ENCODE measurements around the gene NMRK2. TPM values are rescaled to one million over a fixed set of nuclear protein-coding genes. Genes with fewer than 3 reads are reported as not detected.
"Not testable (repeated sequence)": the region's sequence is repeated elsewhere in the genome, so short reads cannot be mapped to it uniquely, and the experiment has no call there.

Gene NMRK2
- total RNA-seq = 1 to 10 TPM in 1 of 2 donors, under 1 TPM in 1; 0.51 to 2.3 TPM
- long read RNA-seq, donor 1 = 0 reads
- long read RNA-seq, donor 2 = 0 reads

- no peak for DNase-seq (ENCODE audit: low spot score)
- intact Hi-C loops (cut with DNase I) = no loop called here
Observed at GRCh38 chr19:3932931-3933810, at the start of gene NMRK2. Gene NMRK2 (plus strand): TSS chr19:3933069. CDS start chr19:3933672, 603 bp downstream.

- no peak for DNase-seq (ENCODE audit: low spot score)
- intact Hi-C loops (cut with DNase I) = no loop called here
Observed at GRCh38 chr19:3890591-3890990, 42.3 kb upstream of the NMRK2 start.

GRCh38 chr19:3893509-3894179 lies 39.2 kb upstream of the NMRK2 start:
- intact Hi-C loops (cut with DNase I) = no loop called here
- no peak for DNase-seq (ENCODE audit: low spot score)

- DNase-seq (ENCODE audit: low spot score); intact Hi-C loops (cut with DNase I): not testable (repeated sequence)
Observed at GRCh38 chr19:3894959-3895358, 37.9 kb upstream of the NMRK2 start.

- no peak for DNase-seq (ENCODE audit: low spot score)
- intact Hi-C loops (cut with DNase I) = no loop called here
Observed at GRCh38 chr19:3895788-3896187, 37.1 kb upstream of the NMRK2 start.

GRCh38 chr19:3897936-3898335 lies 34.9 kb upstream of the NMRK2 start:
- no peak for DNase-seq (ENCODE audit: low spot score)
- intact Hi-C loops (cut with DNase I) = no loop called here

GRCh38 chr19:3898426-3898825 lies 34.4 kb upstream of the NMRK2 start:
- intact Hi-C loops (cut with DNase I) = no loop called here
- no peak for DNase-seq (ENCODE audit: low spot score)

- intact Hi-C loops (cut with DNase I) = no loop called here
- no peak for DNase-seq (ENCODE audit: low spot score)
Observed at GRCh38 chr19:3899531-3900294, 33.2 kb upstream of the NMRK2 start.

GRCh38 chr19:3902317-3902973 lies 30.4 kb upstream of the NMRK2 start:
- intact Hi-C loops (cut with DNase I) = no loop called here
- DNase-seq (ENCODE audit: low spot score) = no peak

- intact Hi-C loops (cut with DNase I) = no loop called here
- no peak for DNase-seq (ENCODE audit: low spot score)
Observed at GRCh38 chr19:3904233-3904632, 28.6 kb upstream of the NMRK2 start.

- intact Hi-C loops (cut with DNase I) = no loop called here
- no peak for DNase-seq (ENCODE audit: low spot score)
Observed at GRCh38 chr19:3907626-3908265, 25.1 kb upstream of the NMRK2 start.

- DNase-seq (ENCODE audit: low spot score) = no peak
- intact Hi-C loops (cut with DNase I) = no loop called here
Observed at GRCh38 chr19:3908266-3909054, 24.4 kb upstream of the NMRK2 start.

- intact Hi-C loops (cut with DNase I) = no loop called here
- DNase-seq (ENCODE audit: low spot score) = no peak
Observed at GRCh38 chr19:3910105-3910504, 22.8 kb upstream of the NMRK2 start.

GRCh38 chr19:3914199-3914598 lies 18.7 kb upstream of the NMRK2 start:
- DNase-seq (ENCODE audit: low spot score) = no peak
- intact Hi-C loops (cut with DNase I) = no loop called here

- no peak for DNase-seq (ENCODE audit: low spot score)
- intact Hi-C loops (cut with DNase I) = no loop called here
Observed at GRCh38 chr19:3916033-3916432, 16.8 kb upstream of the NMRK2 start.

- DNase-seq (ENCODE audit: low spot score) = no peak
- intact Hi-C loops (cut with DNase I) = no loop called here
Observed at GRCh38 chr19:3919793-3920192, 13.1 kb upstream of the NMRK2 start.

GRCh38 chr19:3923096-3923758 lies 9.6 kb upstream of the NMRK2 start:
- DNase-seq (ENCODE audit: low spot score) = no peak
- intact Hi-C loops (cut with DNase I) = no loop called here

GRCh38 chr19:3923912-3924311 lies 9.0 kb upstream of the NMRK2 start:
- no peak for DNase-seq (ENCODE audit: low spot score)
- intact Hi-C loops (cut with DNase I) = no loop called here

Data from posterior vena cava (tissue), 2 donors.